Amniotic epithelial cell (primary cell): ENCODE results near the gene SYPL1.

Experiments
- DNase-seq: peaks from one replicate; pipeline ENCODE4 v3.0.0-alpha.2; 2010; ENCODE audit warnings: low read depth

The SYPL1 gene

DNA sequence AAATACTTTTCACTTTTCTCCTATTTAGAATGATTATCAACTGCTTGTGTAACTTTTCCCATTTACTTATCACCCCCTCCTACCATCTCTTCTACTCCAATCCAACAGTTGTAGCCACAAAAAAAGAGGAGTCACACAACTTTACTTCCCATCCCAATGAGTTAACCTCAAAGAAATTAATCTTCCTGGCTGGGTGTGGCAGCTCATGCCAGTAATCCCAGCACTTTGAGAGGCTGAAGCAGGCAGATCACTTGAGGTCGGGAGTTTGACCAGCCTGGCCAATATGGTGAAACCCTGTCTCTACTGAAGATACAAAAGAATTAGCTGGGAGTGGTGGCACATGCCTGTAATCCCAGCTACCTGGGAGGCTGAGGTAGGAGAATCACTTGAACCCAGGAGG lies 19.9 kb downstream of the SYPL1 start:
- peak; percentile 20 for DNase-seq

DNA sequence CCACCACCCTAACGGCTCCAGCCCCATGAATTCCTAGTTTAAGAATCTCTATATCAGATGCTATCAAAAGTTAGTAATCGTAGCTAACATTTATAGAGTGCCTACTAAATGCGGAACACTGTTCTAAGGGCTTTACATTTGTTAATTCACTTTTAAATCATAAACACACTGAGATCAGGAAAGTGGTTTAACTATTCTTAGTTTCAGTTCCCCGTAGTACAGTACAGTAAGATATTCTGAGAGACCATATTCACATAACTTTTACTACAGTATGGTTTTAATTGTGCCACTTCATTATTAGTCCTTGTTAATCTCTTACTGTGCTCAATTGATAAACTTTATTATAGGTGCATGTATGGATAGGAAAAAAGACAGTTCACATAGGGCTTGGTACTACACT lies 22.5 kb downstream of the SYPL1 start:
- no peak for DNase-seq

DNA sequence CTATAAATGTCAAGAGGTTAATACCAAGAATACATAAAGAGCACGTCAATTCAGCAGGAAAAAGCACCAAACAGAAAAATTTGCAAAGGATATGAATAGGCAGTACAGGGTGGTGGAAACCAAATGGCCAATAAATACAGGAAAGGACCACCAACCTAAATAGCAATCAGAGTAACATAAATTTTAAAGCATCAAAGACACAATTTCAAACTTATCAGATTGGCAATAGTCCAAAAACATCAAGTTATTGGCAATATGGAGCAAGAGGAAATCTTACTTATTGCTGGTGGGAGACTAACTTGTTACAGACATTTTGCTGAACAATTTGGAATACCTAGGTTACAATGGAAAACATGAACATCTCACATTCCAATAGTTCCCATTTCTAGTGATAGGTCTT lies 24.1 kb downstream of the SYPL1 start:
- DNase-seq = no peak

DNA sequence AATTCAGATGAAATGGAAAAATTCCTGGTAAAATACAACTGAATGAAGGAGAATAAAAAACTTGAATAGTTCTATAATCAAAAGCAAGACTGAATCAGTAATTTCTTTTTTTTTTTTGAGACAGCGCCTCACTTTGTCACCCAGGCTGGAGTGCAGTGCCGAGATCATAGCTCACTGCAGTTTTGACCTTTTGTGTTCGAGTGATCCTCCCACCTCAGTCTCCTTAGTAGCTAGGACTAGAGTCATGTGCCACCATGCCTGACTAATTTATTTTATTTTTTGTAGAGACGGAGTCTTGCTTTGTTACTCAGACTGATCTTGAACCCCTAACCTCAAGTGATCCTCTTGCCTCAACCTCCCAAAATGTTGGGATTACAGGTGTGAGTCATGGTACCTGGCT lies 26.1 kb downstream of the SYPL1 start:
- no peak for DNase-seq

DNA sequence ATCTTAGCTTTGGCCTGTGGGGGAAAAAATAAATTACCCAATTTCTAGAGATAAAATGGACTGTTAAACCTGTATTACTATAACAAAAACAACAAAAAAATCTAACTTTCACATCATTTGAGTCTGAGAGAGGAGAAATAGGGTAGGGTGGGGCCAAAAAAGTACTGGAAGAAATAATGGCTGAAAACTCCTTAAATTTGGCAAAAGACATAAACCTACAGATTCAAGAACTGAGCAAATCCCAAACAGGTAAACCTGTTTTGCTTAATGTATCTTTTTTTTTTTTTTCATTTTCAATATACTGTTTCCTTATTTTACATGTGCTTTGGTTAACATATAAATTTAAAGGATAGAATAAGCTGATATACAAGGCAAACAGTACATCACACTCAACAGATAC lies 27.1 kb downstream of the SYPL1 start:
- no peak for DNase-seq

DNA sequence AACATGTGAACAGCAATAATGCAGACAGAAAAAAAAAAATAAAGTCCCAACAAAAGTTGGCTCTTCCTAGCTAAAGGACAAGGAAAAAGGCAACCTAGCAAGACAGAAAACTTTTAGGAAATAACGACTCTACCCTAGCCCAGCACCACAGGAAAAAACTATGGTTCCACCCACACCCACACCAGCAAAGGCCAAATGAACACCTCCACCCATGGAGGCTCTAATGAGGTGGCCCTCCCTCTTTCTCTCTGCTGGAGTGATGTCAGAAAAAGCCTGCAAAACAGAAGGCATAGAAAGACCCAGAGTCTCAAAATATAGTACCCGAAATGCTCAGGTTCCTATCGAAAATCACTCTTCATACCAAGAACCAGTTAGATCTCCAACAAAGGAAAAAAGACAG lies 28.4 kb downstream of the SYPL1 start:
- DNase-seq = no peak

DNA sequence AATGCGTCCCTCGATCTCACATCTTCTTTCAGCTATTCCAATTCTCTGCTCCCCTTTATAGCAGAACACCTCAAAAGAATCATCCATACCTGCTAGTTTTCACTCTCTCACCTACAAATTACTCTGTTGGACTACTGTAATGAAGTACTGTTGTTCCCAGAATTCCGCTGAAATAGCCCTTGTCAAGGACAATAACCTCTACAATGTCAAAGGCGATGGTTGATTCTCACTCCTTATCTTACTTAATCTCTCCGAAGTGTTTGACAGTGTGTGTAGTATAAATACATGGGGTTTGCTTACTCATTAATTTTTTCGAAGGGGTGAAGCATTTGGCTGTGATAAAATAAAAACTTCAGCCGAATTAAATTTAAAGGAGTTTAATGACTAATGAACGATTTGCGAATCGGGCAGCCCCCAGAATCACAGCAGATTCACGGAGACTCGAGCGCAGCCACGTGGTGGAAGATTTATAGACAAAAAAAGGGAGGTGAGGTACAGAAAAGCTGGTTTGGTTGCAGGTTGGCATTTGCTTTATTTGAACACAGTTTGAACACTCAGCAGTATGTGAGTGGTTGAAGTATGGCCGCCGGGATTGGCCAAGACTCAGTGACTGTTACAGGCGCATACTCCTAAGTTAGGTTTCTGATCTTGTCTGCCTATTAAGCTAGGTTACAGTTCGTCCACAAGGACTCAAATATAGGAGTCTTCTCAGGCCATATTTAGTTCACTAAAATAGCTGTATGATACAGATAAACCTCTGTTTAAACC lies 29.8 kb downstream of the SYPL1 start:
- no peak for DNase-seq

DNA sequence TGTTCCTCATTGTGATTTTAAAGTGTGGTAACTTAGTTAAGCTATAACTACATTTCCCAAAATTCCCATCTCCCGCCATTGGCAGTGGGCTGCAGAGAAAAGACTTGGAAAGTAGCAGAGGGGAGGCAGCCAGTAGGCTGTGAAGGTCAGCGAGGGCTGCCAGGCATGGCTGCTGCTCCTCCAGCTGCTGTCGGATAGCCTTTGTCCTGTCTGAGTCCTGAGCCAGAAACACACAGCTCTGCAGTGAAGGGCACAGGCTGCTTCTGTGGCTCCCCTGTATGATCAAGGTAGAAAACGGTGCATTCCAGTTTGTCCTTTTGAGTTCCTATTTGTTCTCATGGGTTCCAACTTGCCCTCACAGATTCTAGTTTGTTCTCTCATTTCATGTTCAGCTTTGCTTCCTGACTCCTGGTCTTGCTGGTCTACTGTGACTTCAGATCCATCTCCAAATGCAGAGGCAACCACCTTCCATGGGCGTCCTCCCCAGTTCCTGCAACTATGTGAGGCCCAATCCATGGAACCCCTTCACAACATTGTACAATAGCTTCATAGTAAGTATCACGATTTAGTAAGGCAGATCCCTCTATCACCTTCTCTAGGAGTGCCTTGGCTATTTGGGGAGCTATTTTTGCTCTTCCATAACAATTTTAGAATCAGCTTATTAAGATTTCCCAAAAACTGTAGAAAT lies 31.7 kb downstream of the SYPL1 start:
- no peak for DNase-seq

DNA sequence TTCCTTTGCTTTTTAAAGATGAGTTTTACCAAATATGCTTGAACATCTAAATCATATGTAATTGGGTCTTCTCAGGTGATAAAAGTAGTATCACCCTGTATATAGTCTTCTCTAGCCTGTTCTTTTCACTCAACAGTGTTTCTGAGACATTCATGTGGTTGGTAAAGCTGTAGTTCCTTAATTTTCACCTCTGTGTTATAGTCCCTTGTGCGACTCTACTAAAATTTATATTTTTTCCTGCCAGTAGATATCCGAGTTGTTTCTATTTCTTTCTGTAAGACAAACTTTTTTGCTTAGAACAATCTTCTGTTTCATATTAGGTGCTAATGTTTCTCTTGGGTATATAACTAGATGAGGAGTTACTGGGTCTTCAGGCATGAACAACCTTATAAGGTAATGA lies 35.6 kb downstream of the SYPL1 start:
- DNase-seq = no peak

DNA sequence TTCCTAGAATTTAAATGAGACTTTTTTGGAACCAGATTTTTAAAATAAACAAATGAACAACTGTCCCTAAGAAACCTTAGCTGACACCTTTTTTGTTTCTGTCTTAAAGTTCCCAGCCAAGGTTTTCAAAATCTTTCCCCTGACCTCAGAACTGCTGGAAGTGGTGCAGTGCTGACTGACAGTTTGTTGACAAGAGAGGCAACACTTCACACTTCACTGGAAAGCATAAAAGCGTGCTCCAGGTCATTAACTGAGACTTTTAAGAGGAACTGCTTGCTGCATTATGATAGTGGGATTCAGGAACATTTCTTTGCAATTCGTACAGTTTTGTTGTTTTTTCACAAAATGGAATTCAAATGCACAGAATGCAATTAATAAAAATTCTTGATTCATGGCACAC lies 36.2 kb downstream of the SYPL1 start:
- no peak for DNase-seq

DNA sequence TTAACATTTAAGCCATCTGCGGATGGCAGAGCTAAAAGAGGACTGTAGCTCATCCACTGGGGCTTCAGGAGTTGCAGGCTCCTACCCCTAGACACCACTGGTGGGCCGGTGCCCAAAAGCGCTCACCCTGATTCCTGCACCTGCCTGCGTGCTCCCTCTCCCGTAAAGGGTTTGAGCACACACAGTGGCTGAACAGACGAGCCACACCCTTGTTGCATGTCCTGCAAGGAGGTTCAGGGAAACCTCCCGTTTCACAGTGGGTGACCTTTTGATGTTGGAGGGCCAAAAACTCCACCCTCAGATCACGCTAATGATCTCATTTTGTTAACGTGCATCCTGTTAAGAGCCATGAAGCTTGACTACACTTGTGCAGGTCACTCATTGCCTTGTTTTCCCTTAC lies 37.9 kb downstream of the SYPL1 start:
- no peak for DNase-seq

DNA sequence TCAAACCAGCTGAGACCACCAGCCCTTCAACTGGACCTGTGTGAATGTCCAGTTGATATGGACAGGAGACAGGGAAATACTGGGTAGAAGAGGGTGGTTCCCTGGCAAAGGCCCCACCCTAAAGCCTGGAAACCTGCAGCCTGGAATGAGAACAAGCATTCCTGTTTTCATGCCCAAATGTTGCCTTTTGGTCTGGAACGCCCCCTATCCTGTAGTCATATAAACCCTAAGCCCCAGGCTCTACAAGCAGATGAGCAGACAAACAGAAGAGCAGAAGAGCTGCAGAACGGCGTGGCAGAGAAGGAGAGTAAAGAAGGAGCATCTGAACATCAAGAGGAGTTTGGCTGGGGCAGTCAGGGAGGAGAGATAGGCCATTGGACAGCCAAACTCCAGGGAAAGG lies 38.4 kb downstream of the SYPL1 start:
- no peak for DNase-seq

DNA sequence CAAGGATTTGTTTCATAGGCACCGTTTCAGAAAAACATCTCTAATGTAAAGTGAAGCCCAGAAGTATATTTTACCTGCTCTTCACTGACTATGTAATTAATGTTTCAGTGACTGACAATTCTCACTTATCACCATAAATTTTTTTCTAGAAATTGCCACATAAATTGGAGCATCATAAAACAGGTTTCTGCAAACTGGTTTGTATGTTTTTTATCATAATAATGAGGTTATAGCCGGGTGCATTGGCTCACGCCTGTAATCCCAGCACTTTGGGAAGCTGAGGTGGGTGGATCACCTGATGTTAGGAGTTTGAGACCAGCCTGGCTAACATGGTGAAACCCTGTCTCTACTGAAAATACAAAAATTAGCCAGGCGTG lies 39.4 kb downstream of the SYPL1 start:
- no peak for DNase-seq

DNA sequence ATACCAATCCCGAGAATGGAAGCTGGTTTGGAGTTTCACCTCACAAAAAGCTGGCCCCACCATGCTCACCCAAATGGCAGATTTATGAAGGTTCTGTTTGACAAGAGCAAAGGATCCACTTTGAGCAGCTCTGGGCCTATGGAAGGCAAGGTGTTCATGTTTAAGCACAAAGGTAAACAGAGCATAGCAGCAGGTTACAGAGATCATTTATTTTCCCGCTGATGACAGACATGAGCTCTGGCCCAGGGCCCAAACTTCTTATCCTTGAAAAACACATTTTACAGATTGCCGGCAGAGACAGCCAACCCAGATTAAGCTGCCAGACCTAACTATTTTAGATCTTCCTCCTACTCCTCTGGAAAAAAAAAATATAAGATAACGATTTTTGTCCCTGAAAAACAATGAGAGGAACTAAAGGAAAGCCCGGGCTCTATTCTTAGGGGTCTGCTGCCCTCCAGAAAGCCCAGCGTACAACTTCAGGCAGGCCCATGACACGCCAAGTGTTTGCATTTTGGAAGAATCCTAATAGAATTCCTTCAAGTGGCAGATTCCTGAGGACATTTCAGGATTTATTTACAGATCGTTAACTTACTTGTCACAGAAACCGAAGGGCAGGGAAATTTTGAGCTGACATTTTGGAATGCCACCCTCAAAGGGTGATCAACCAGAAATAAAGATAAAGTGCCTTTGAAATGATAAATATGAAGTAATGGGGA lies 40.0 kb downstream of the SYPL1 start:
- peak; percentile 75 for DNase-seq

DNA sequence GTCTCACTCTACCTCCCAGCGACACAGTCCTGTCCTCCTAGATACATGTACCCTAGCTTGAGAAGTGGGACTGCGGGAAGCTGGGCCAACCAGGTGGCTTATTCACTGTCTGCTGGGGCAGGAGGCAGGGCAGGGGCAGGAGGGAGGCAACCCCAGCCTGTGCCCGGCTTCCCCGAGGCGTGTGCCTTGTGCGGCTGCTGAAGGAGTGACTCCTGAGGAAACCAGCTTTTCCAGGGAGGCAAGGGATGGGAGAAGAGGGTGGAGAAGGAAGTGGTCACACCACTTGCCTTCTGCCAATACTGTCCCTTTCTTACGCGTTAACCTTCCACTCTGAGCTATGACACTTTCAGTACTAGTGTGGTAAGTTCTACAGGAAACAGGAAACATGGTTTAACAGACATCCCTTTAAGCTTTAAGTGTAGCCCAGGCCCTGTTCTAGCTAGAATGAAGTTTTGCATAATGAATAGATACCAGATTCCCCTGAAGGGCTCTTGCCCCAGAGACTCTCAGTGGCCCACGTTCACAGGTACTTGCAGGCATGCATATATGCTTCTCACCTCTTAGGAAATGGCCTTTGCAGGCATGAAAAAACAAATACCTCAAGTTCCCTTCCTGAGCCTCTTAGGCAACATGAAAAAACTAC lies 40.6 kb downstream of the SYPL1 start:
- DNase-seq = no peak

DNA sequence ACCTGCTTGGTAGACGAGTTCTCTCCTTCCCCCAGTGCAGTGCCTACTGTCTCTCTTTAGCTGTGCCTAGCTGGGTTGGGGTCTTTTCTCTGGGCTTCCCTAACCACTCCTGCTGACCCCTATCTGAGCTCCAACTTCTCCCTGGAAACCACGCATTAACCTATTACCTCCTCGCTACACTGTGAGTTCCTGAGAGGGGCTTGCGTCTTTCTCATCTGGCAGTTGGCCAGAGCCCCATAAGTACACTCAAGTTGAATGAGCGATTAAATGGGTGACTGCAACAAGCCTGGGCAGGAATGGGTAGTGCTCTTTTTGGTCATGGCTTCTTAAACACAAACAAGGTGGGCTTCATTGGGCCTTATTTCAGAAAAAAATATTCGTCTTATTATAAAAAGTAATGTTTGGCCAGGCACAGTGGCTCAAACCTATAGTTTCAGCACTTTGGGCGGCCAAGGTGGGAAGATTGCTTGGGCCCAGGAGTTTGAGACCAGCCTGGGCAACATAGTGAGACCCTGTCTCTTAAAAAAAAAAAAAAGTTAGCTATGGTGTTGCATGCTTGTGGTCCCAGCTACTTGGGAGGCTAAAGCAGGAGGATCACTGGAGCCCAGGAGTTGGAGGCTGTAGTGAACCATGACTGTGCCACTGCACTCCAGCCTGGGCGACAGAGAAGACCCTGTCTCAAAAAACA lies 41.4 kb downstream of the SYPL1 start:
- DNase-seq = no peak

DNA sequence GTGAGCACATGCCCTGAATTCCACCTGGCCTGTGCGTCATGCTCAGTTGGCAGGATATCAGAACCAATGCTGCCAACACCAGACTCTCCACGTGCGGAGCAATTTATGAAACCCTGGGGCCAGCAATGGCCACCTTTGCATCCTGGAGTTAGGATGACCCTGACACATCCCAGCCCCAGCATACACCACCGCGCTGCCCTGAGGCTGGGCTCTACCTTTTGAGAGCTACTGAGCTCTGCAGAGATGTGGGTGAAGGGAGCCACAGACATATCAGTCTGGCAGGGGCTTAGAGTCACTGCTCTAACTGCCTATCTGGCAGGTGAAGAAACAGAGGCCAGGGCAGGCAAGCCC lies 41.9 kb downstream of the SYPL1 start:
- no peak for DNase-seq

DNA sequence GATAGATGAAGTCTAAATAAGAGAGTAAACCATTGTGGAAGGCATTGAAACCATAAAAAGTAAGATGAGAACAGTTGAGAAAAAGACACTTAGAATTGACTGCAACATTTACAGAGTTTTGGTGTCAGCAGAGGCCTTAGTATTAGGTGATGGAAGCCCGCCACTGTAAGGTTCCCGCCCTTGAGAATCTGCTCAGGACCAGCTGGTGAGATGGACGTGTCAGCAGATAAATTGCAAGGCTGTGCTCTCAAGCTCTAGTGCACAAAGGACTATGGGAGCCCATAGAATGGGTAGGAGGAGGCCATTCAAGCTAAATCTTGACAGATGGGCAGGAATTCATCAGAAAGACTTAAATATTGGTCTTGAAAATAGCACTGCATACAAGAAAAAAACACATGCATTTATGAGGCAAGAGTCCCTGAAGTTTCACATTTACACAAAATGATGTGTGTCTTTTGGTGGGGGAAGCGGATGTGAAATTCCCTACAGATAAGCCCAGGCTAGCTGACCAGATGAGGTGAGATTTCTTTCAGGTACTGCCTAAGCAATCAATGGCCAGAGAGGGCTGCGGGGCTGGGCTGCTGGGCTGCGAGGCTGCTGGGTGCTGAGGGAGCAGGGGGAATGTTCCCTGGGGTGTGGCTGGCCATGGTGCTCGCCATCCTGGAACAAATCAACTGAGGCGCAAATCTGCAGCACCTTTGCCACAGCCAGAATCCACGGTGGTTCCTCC lies 42.5 kb downstream of the SYPL1 start:
- no peak for DNase-seq

DNA sequence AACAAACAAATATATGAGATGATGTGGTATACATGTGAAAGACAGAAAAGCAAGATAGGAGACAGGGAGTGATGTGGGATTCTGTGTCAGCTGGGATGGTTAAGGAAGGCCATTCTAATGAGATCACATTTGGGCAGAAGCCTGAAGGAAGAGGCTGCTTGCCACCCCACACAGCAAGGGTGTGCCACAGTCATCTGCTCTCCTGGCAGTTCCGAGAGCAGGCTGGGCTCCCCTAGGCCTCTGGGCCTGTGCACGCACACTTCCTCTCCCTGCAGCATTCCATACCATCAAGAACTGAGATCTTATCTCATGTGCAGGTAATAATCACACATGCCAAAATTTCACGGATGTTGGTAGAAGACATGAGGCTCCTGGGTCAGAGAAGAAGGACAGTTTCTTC lies 43.1 kb downstream of the SYPL1 start:
- peak; percentile 78 for DNase-seq

DNA sequence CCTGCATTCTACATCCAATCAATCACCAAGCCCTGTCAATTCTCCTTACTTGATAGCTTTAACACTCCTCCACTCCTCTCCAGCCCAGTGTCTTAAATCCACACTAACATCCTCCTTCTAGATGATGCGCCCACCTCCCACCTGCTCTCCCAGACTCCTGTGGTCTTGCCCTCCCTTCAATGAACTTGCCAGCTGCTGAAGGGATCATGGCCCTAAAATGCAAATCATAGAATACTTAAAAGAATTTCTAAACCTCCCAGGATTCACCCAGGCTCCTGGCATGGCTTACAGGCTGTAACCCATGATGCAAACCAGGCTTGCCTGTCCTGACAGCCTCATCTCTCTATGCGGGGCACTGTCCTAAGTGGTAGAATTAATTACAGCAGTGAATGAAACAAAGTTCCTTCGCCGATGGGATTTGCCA lies 43.6 kb downstream of the SYPL1 start:
- peak; percentile 78 for DNase-seq

DNA sequence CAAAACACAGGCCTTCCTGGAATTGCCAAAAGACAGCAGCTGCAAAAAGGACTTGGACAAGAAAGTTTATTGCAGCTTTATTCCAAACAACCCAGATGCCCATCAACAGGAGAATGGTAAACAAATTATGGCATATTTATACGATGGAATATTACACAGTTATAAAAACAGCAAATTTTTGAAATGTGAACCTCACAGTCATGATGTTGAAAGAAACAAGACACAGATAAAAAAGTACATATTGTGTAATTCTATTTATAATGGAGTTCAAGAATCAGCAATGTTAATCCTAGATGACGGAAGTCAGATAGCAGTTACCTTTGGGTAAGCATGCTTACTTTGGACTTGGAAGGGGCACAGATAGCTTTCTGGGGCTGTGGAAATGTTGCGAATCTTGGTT lies 44.4 kb downstream of the SYPL1 start:
- peak; percentile 65 for DNase-seq
